Stimulated activated CD4-positive, alpha-beta T cell treated with anti-CD3 and anti-CD28 coated beads, Interleukin-1b, Interleukin-23, amount 100 ng/mL, for 1 hour (primary cell): ENCODE results near the gene GAS7.
"Not testable (repeated sequence)": the region's sequence is repeated elsewhere in the genome, so short reads cannot be mapped to it uniquely, and the experiment has no call there.

Experiments
- DNase-seq, 2 donors: peaks; one replicate each; pipeline ENCODE4 v3.0.0-alpha.2; 2020; ENCODE audit warnings: low read depth in 2 of 2

Gene GAS7

GRCh38 chr17:10021272-10021984 lies 177.0 kb downstream of the GAS7 start:
- DNase-seq = no peak

GRCh38 chr17:10019941-10020451 lies 178.4 kb downstream of the GAS7 start:
- no peak for DNase-seq

- no peak for DNase-seq
These were observed 179.9 kb downstream of the GAS7 start for GRCh38 chr17:10018461-10018891.

- not testable (repeated sequence) for DNase-seq
These were observed 181.3 kb downstream of the GAS7 start for GRCh38 chr17:10016958-10017570.

GRCh38 chr17:10013365-10014112 lies 184.9 kb downstream of the GAS7 start:
- DNase-seq = no peak

GRCh38 chr17:10010752-10011151 lies 187.7 kb downstream of the GAS7 start:
- DNase-seq = no peak

- no peak for DNase-seq
These were observed 194.7 kb downstream of the GAS7 start for GRCh38 chr17:10003705-10004104.

- not testable (repeated sequence) for DNase-seq
These were observed 195.6 kb downstream of the GAS7 start for GRCh38 chr17:10002567-10003360.

GRCh38 chr17:10001306-10001873 lies 197.0 kb downstream of the GAS7 start:
- no peak for DNase-seq

GRCh38 chr17:9999919-10000695 lies 198.3 kb downstream of the GAS7 start:
- DNase-seq = no peak

GRCh38 chr17:9998060-9998459 lies 200.3 kb downstream of the GAS7 start:
- DNase-seq = no peak

GRCh38 chr17:9994761-9995160 lies 203.6 kb downstream of the GAS7 start:
- DNase-seq = no peak

- no peak for DNase-seq
These were observed 206.6 kb downstream of the GAS7 start for GRCh38 chr17:9991796-9992195.

GRCh38 chr17:9991351-9991750 lies 207.1 kb downstream of the GAS7 start:
- DNase-seq = no peak

GRCh38 chr17:9987779-9988585 lies 210.4 kb downstream of the GAS7 start:
- no peak for DNase-seq

GRCh38 chr17:9986754-9987382 lies 211.5 kb downstream of the GAS7 start:
- DNase-seq = no peak

GRCh38 chr17:9985646-9986045 lies 212.8 kb downstream of the GAS7 start:
- no peak for DNase-seq

- no peak for DNase-seq
These were observed 213.6 kb downstream of the GAS7 start for GRCh38 chr17:9984768-9985167.

GRCh38 chr17:9982159-9982558 lies 216.2 kb downstream of the GAS7 start:
- DNase-seq = no peak
